NCI-H2227 (cell line): Measurements from ENCODE around the gene TMEM87A.

ENCODE experiments used
- DNase-seq: peaks from one replicate; lab custom pipeline; 2025; ENCODE audit not compliant: unreplicated experiment; lab: John Stamatoyannopoulos, UW

Gene TMEM87A

GRCh38 chr15:42207674-42208579 lies 65.3 kb downstream of the TMEM87A start, which contains the start of gene VPS39:
Gene VPS39, minus strand, starts transcription at chr15:42208304. Its CDS starts 151 bp downstream, at chr15:42208153.
- peak; percentile 85 for DNase-seq

GRCh38 chr15:42206406-42206805 lies 66.8 kb downstream of the TMEM87A start:
- no peak for DNase-seq

GRCh38 chr15:42203891-42204290 lies 69.3 kb downstream of the TMEM87A start:
- DNase-seq, result no peak

GRCh38 chr15:42202653-42203052 lies 70.6 kb downstream of the TMEM87A start:
- no peak for DNase-seq

- DNase-seq, result no peak
These were observed 71.4 kb downstream of the TMEM87A start for GRCh38 chr15:42201801-42202200.

GRCh38 chr15:42199126-42199525 lies 74.1 kb downstream of the TMEM87A start:
- no peak for DNase-seq

GRCh38 chr15:42198516-42198915 lies 74.7 kb downstream of the TMEM87A start:
- DNase-seq, result no peak

- no peak for DNase-seq
These were observed 78.7 kb downstream of the TMEM87A start for GRCh38 chr15:42194513-42194912.

GRCh38 chr15:42193383-42193782 lies 79.8 kb downstream of the TMEM87A start:
- DNase-seq, result no peak

- DNase-seq, result no peak
These were observed 81.5 kb downstream of the TMEM87A start for GRCh38 chr15:42191610-42192346.

GRCh38 chr15:42190370-42190769 lies 82.9 kb downstream of the TMEM87A start:
- DNase-seq, result no peak

GRCh38 chr15:42185801-42186200 lies 87.4 kb downstream of the TMEM87A start:
- DNase-seq, result no peak

GRCh38 chr15:42184736-42185135 lies 88.5 kb downstream of the TMEM87A start:
- no peak for DNase-seq

- DNase-seq, result no peak
These were observed 88.9 kb downstream of the TMEM87A start for GRCh38 chr15:42184296-42184695.

- DNase-seq, result no peak
These were observed 90.3 kb downstream of the TMEM87A start for GRCh38 chr15:42182961-42183360.

- no peak for DNase-seq
These were observed 90.8 kb downstream of the TMEM87A start for GRCh38 chr15:42182328-42182886.

GRCh38 chr15:42178056-42178455 lies 95.2 kb downstream of the TMEM87A start:
- DNase-seq, result no peak

GRCh38 chr15:42175671-42176070 lies 97.6 kb downstream of the TMEM87A start:
- no peak for DNase-seq

- no peak for DNase-seq
These were observed 100.8 kb downstream of the TMEM87A start for GRCh38 chr15:42172475-42172874.

- no peak for DNase-seq
These were observed 101.4 kb downstream of the TMEM87A start for GRCh38 chr15:42171795-42172194.

- no peak for DNase-seq
These were observed 102.1 kb downstream of the TMEM87A start for GRCh38 chr15:42171122-42171521.
